Suprapubic skin (tissue), 4 donors: ENCODE data around the gene NSMCE1.

Source experiments
- CTCF ChIP-seq, 2 donors: fragments of 200-600 bp in 1 of 2; fragments of 450-650 bp in 1 of 2; sonication (generic) in 1 of 2; IDR thresholded peaks; one replicate each; pipeline ENCODE4 v1.5.1; 2016 to 2019; ENCODE audit warnings: antibody characterized with exemption in 2 of 2, mild to moderate bottlenecking in 1 of 2, moderate library complexity in 1 of 2
- POLR2A ChIP-seq, 2 donors: fragments of 450-650 bp; IDR thresholded peaks; one replicate each; pipeline ENCODE4 v1.6.1; 2017; ENCODE audit warnings: antibody characterized with exemption in 2 of 2, mild to moderate bottlenecking in 2 of 2, moderate library complexity in 2 of 2
- POLR2AphosphoS5 ChIP-seq, 3 donors: sonication (generic); formaldehyde crosslinking; IDR thresholded peaks; one replicate each; pipeline ENCODE4 v1.6.1; 2017; ENCODE audit warnings: antibody characterized with exemption in 3 of 3

- no peak for TF ChIP-seq CTCF (IDR thresholded peaks at IDR 0.05)
- TF ChIP-seq POLR2AphosphoS5 (IDR thresholded peaks at IDR 0.05), result no peak
- no peak for TF ChIP-seq POLR2A (IDR thresholded peaks at IDR 0.05)
These were observed 12.7 kb upstream of the NSMCE1 start for GRCh38 chr16:27281243-27281642.
